Measurements from ENCODE around the gene QPRT.
"Not testable (repeated sequence)": the region's sequence is repeated elsewhere in the genome, so short reads cannot be mapped to it uniquely, and the experiment has no call there.

Gene QPRT

GRCh38 chr16:29717113-29717512, 38.1 kb downstream of the QPRT start:
- TF ChIP-seq, protein P1, sequence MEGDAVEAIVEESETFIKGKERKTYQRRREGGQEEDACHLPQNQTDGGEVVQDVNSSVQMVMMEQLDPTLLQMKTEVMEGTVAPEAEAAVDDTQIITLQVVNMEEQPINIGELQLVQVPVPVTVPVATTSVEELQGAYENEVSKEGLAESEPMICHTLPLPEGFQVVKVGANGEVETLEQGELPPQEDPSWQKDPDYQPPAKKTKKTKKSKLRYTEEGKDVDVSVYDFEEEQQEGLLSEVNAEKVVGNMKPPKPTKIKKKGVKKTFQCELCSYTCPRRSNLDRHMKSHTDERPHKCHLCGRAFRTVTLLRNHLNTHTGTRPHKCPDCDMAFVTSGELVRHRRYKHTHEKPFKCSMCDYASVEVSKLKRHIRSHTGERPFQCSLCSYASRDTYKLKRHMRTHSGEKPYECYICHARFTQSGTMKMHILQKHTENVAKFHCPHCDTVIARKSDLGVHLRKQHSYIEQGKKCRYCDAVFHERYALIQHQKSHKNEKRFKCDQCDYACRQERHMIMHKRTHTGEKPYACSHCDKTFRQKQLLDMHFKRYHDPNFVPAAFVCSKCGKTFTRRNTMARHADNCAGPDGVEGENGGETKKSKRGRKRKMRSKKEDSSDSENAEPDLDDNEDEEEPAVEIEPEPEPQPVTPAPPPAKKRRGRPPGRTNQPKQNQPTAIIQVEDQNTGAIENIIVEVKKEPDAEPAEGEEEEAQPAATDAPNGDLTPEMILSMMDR (IDR thresholded peaks at IDR 0.05; ENCODE audit: borderline replicate concordance, insufficient read depth, low read depth, low read length) = no peak

GRCh38 chr16:29719063-29719462, 40.1 kb downstream of the QPRT start:
- TF ChIP-seq, protein P1 (IDR thresholded peaks at IDR 0.05; ENCODE audit: borderline replicate concordance, insufficient read depth, low read depth, low read length) = no peak
- no peak overlapping the region for H3K4me3 ChIP-seq (ENCODE audit: low read depth, low read length)

More at GRCh38 chr16:29717113-29717512, 38.1 kb downstream of the QPRT start:
- H3K4me3 ChIP-seq (ENCODE audit: low read depth, low read length) = no peak overlapping the region

DNA sequence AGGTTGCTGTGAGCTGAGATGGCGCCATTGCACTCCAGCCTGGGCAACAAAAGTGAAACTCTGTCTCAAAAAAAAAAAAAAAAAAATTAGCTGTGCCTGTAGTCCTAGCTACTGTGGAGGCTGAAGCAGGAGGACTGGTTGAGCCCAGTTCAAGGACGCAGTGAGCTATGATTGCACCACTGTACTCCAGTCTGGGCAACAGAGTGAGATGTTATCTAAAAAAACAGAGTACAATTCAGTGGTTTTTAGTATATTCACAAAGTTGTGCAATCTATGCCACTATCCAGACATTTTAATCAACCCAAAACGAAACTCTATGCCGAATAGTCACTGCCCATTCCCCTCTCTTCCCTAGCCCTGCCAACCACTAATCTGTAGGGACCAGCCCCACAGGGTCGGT, 41.7 kb downstream of the QPRT start:
- no peak overlapping the region for H3K4me3 ChIP-seq (ENCODE audit: low read depth, low read length)
- TF ChIP-seq, protein P1 (IDR thresholded peaks at IDR 0.05; ENCODE audit: borderline replicate concordance, insufficient read depth, low read depth, low read length) = no peak

GRCh38 chr16:29721167-29721879, 42.3 kb downstream of the QPRT start:
- TF ChIP-seq, protein P1 (IDR thresholded peaks at IDR 0.05; ENCODE audit: borderline replicate concordance, insufficient read depth, low read depth, low read length) = peak; percentile 71
- not testable (repeated sequence) for H3K4me3 ChIP-seq (ENCODE audit: low read depth, low read length)

DNA sequence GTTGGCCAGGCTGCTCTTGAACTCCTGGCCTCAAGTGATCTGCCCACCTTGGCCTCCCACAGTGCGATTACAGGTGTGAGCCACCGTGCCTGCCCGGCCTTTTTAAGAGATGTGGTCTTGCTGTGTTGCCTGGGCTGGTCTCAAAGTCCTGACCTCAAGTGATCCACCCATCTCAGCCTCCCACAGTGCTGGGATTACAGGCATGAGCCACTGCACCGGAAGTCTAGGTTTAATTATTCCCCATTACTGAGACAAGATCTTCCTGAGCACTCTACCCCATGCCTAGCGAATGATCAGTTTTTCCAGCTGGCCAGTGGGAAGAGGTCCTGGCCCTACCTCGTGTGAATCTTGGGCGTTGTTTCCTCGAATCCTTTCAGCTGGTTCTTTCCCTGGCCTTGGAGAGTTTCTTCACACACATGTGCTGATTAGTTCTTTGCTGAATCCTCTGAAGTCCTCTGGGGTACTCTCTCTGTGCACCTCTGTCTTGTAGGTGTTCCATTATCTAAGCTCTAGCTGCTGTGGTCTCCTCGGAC, 47.9 kb downstream of the QPRT start:
- no peak overlapping the region for H3K4me3 ChIP-seq (ENCODE audit: low read depth, low read length)
- TF ChIP-seq, protein P1 (IDR thresholded peaks at IDR 0.05; ENCODE audit: borderline replicate concordance, insufficient read depth, low read depth, low read length) = no peak

DNA sequence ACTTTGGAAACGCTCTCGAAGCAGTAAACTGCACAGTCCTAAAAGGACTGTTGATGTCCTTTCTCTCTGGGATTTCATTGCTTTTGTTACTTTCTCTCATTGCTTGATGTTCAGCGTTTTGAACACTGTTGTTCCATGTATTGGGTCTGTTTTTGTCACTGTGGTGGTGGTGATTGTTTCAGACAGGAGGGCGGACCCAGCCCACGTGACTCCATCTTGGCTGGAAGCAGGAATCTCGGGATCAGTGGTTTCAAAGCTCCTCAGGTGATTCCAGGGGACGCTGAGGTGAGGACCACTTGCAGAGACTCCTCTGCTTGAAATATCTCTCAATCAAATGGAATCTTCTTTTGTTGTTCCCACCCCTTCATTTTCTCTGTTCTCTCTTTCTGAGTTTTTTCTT, 48.5 kb downstream of the QPRT start:
- H3K4me3 ChIP-seq (ENCODE audit: low read depth, low read length) = no peak overlapping the region
- TF ChIP-seq, protein P1 (IDR thresholded peaks at IDR 0.05; ENCODE audit: borderline replicate concordance, insufficient read depth, low read depth, low read length) = no peak

GRCh38 chr16:29729116-29729521, 50.1 kb downstream of the QPRT start:
- TF ChIP-seq, protein P1 (IDR thresholded peaks at IDR 0.05; ENCODE audit: borderline replicate concordance, insufficient read depth, low read depth, low read length) = peak; percentile 55; the same call in 1 of the 2 replicates
- H3K4me3 ChIP-seq (ENCODE audit: low read depth, low read length) = no peak overlapping the region
